ENCODE measurements around the gene ATAT1. TPM values are rescaled to one million over a fixed set of nuclear protein-coding genes. Genes with fewer than 3 reads are reported as not detected.

Gene ATAT1
- total and polyA plus RNA-seq, 9 of the 15 experiments (the other 6 are each of a cell fraction or from before 2014, with no cell fraction given), result 0.65 to 5.8 (median 1.6) TPM

GRCh38 chr6:30617565-30618269, 9.0 kb upstream of the ATAT1 start, which contains the start of gene MRPS18B (continued):
- no peak for TF ChIP-seq FIP1L1 (IDR thresholded peaks at IDR 0.05; ENCODE audit: low read depth, low read length, poor library complexity, severe bottlenecking)
- TF ChIP-seq ZBTB12 (CRISPR knock-in tag; IDR thresholded peaks at IDR 0.05), result no peak; the same call in 1 of the 2 replicates
- peak; percentile 77 for TF ChIP-seq NBN (IDR thresholded peaks at IDR 0.05; ENCODE audit: low read depth)
- TF ChIP-seq MECOM (CRISPR knock-in tag; IDR thresholded peaks at IDR 0.05), result no peak
- TF ChIP-seq MEIS2 (IDR thresholded peaks at IDR 0.05; ENCODE audit: partially characterized antibody), result peak; percentile 81
- TF ChIP-seq ZNF41 (CRISPR knock-in tag; conservative IDR thresholded peaks at IDR 0.05), result no peak
- no peak for TF ChIP-seq ZFP36 (IDR thresholded peaks at IDR 0.05; ENCODE audit: low read depth, low read length, partially characterized antibody)
- TF ChIP-seq ZNF79 (CRISPR knock-in tag; IDR thresholded peaks at IDR 0.05; ENCODE audit: low read depth), result peak; percentile 68
- no peak for TF ChIP-seq SETDB1 (IDR thresholded peaks at IDR 0.05; ENCODE audit: low read length)
- TF ChIP-seq OTX1 (CRISPR knock-in tag; IDR thresholded peaks at IDR 0.05), result no peak
- peak; percentile 87 for TF ChIP-seq ZNF407 (IDR thresholded peaks at IDR 0.05; ENCODE audit: low read depth)
- TF ChIP-seq ETS1 (conservative IDR thresholded peaks at IDR 0.05; ENCODE audit: control insufficient read depth, low read depth, low read length), result peak; percentile 74
- no peak for TF ChIP-seq STAT6 (CRISPR knock-in tag; IDR thresholded peaks at IDR 0.05)
- no peak for TF ChIP-seq MTA1 (IDR thresholded peaks at IDR 0.05; ENCODE audit: borderline replicate concordance)

All from K562 (cell line).